PFSK-1 (cell line): Measurements from ENCODE around the gene ZNF688.

Experiments used
- FOXP2 ChIP-seq: optimal IDR thresholded peaks from 2 replicates; pipeline ENCODE3; 2011; ENCODE audit warnings: borderline replicate concordance, control low read depth, inconsistent platforms; ENCODE audit not compliant: insufficient read depth; ENCODE audit errors: extremely low read length, extremely low read depth
- POLR2AphosphoS5 ChIP-seq: IDR thresholded peaks from 2 replicates; pipeline ENCODE4 v1.6.1; 2012; ENCODE audit warnings: low read depth, mild to moderate bottlenecking, control low read depth, low read length, moderate library complexity
- REST ChIP-seq, 2 experiments: IDR thresholded peaks; 2 replicates each; pipeline versions ENCODE4 v1.6.1 to v1.8.0; 2011 to 2012; ENCODE audit warnings: low read depth in 2 of 2, low read length in 2 of 2, control low read depth in 1 of 2, inconsistent platforms in 1 of 2, mild to moderate bottlenecking in 1 of 2, moderate library complexity in 1 of 2; ENCODE audit not compliant: insufficient read depth in 1 of 2
- SIN3A ChIP-seq: IDR thresholded peaks from 2 replicates; pipeline ENCODE4 v1.6.1; 2012; ENCODE audit warnings: mild to moderate bottlenecking, low read length, moderate library complexity, borderline replicate concordance; ENCODE audit not compliant: insufficient read depth
- TAF1 ChIP-seq: IDR thresholded peaks from 2 replicates; pipeline ENCODE4 v1.6.1; 2012; ENCODE audit warnings: low read length, control low read depth, borderline replicate concordance; ENCODE audit not compliant: insufficient read depth

ZNF688 gene

DNA sequence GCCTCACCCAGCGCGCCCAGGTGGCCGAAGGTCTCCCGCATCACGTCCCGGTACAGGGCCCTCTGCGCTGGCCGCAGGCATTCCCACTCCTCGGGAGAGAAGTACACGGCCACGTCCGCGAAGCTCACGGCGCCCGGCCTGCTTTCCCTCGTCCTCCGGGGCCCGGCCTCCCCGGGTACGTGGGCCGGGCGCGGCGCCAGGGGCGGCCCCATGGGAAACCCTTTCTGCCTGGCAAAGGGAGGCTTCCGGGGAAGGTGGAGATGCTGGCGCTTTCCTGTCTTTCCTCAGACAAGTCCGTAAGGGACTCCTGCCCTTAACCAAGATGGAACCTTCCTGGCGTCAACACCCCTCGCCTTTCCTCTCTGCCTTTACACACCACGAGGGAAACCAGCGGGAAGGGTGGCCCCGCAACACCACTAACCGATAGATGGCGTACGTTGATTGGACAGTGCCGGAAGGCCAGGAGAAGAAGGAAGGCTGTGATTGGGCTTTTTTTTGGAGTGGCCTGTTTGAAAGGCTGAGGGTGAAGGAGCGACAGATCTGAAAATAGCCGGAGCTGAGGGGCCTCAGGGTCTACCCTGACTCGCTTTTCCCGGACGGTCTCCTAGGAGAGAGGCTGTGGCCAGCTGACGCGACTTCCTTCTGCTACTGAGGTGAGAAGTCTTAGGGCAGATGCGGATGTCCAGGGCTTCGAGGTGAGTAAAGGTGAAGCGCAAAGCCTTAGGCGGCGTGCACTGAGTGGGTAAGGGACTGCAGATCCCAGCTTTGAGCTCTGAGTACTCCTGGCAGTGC lies 14.1 kb upstream of the ZNF688 start, which contains the start of gene ZNF785:
TSS of gene ZNF785 (minus strand) at position 298 of the 792 bp plus-strand sequence. CDS start at position 212, 86 bp downstream.
- TF ChIP-seq TAF1 (no peak), REST (IDR thresholded peaks at IDR 0.05; ENCODE audit: insufficient read depth in 1 of 2, low read depth in 2 of 2, low read length in 2 of 2) (no peak), FOXP2 (no peak), POLR2AphosphoS5 (no peak), SIN3A (no peak)

DNA sequence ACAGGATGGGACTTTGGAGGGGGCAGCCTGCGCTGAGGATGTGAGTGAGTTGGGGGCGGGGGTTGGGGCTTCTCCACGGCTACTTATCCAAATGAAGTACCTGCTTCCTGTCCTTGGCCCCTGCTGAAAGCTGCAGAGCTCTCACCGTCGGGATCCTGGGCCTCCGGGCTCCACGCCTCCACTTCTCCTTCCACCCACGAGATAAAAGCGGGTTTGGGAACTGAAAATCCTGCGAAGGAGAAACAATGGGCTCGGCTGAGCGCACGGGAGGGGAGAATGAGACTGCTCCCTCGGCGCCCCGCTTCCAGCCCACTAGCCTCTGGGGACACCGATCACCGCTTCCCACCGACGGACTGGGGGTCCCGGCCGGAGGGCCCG lies 13.5 kb upstream of the ZNF688 start:
- TF ChIP-seq FOXP2 (no peak), REST (IDR thresholded peaks at IDR 0.05; ENCODE audit: insufficient read depth in 1 of 2, low read depth in 2 of 2, low read length in 2 of 2) (no peak), TAF1 (no peak), POLR2AphosphoS5 (no peak), SIN3A (no peak)

GRCh38 chr16:30582611-30583340 lies 11.3 kb upstream of the ZNF688 start:
- no peak for TF ChIP-seq TAF1
- no peak for TF ChIP-seq FOXP2
- no peak for TF ChIP-seq SIN3A
- TF ChIP-seq REST (IDR thresholded peaks at IDR 0.05; ENCODE audit: insufficient read depth in 1 of 2, low read depth in 2 of 2, low read length in 2 of 2) = no peak

DNA sequence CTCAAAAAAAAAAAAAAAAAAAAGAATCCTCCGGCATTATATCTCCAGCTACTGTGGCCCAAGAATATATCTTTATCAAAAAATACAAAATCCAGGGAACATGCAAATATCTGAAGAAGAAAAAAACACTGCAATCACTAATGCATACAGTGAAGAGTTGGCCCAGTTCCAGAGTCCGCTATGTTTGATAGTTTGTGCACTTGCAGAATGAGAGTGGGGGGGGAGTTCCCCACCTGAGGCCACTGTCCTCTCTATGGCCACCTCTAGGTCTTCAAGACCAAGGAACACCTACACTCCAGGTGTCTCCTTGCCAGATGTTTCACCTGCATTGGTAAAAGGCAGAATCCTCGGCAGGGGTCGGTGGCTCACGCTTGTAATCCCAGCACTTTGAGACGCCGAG lies 9.9 kb upstream of the ZNF688 start:
- no peak for TF ChIP-seq SIN3A
- no peak for TF ChIP-seq TAF1
- no peak for TF ChIP-seq POLR2AphosphoS5
- no peak for TF ChIP-seq FOXP2
- no peak for TF ChIP-seq REST (IDR thresholded peaks at IDR 0.05; ENCODE audit: insufficient read depth in 1 of 2, low read depth in 2 of 2, low read length in 2 of 2)
